HCT116 (cell line): Measurements from ENCODE around the gene DEF6. TPM values are rescaled to one million over a fixed set of nuclear protein-coding genes. Genes with fewer than 3 reads are reported as not detected.

Source experiments
- ATAC-seq: fragments of 200-7000 bp; cut with Tn5 transposase; 2 replicates; pipeline ENCODE4 v1.9.1; 2020; ENCODE audit warnings: mild to moderate bottlenecking, moderate library complexity
- BruUV-seq: library from RNA; stranded (reverse); fragments of 400-500 nt; replicated peaks from 2 replicates; lab custom pipeline; 2021; lab: Mats Ljungman, UMichigan
- CTCF ChIA-PET: fragments of 300-600 bp; sonication (Branson Sonifier 250); formaldehyde crosslinking; loops from one replicate; lab custom pipeline; 2021; ENCODE audit warnings: antibody characterized with exemption; lab: Charles Lee
- POLR2A ChIA-PET: fragments of 300-600, 350-600 bp; sonication (Branson Sonifier 250); formaldehyde crosslinking; loops from one replicate; lab custom pipeline; 2021; ENCODE audit warnings: antibody characterized with exemption; lab: Charles Lee
- RAD21 ChIA-PET, 2 experiments: fragments of 300-600 bp; sonication (Branson Sonifier 250); formaldehyde crosslinking; loops; one replicate each; lab custom pipeline; 2023; ENCODE audit warnings: low total read pairs in 2 of 2; ENCODE audit not compliant: uncharacterized antibody in 2 of 2, unreplicated experiment in 2 of 2, low non-redundant PET in 1 of 2; lab: Charles Lee
- DNase-seq: peaks from one replicate; pipeline ENCODE4 v3.0.0-alpha.2; 2010; ENCODE audit warnings: low read depth, low spot score
- H2AFZ ChIP-seq: fragments of 200-600 bp; shearing (Covaris generic), sonication (generic); 2 replicates; pipeline ENCODE4 v1.6.1; 2017; ENCODE audit warnings: low read depth, mixed run types, mixed read lengths, antibody characterized with exemption, low read length; ENCODE audit not compliant: poor library complexity, severe bottlenecking
- H3K27ac ChIP-seq: 2 replicates; pipeline ENCODE4 v1.5.1; 2012; ENCODE audit warnings: low read depth, low read length
- H3K27me3 ChIP-seq: fragments of 200-600 bp; sonication (generic); 2 replicates; pipeline ENCODE4 v1.6.1; 2016; ENCODE audit warnings: mixed run types, low read length, mixed read lengths; ENCODE audit not compliant: insufficient read depth
- H3K36me3 ChIP-seq, 2 experiments: fragments of 200-500 bp in 1 of 2; fragments of 200-600 bp in 1 of 2; sonication (Bioruptor generic) in 1 of 2; sonication (generic) in 1 of 2; 2 replicates each; pipeline versions ENCODE4 v1.5.1 to v1.6.1; 2014 to 2016; ENCODE audit warnings: low read length in 2 of 2, inconsistent platforms in 1 of 2, mixed read lengths in 1 of 2, mixed run types in 1 of 2; ENCODE audit not compliant: insufficient read depth in 2 of 2, control insufficient read depth in 1 of 2
- H3K4me1 ChIP-seq, 2 experiments: fragments of 200-600 bp in 1 of 2; sonication (generic) in 1 of 2; 2 replicates each; pipeline versions ENCODE4 v1.5.1 to v1.6.1; 2012 to 2017; ENCODE audit warnings: low read length in 2 of 2, inconsistent platforms in 1 of 2, mild to moderate bottlenecking in 1 of 2, mixed read lengths in 1 of 2, mixed run types in 1 of 2, moderate library complexity in 1 of 2; ENCODE audit not compliant: insufficient read depth in 2 of 2, control insufficient read depth in 1 of 2
- H3K4me2 ChIP-seq: fragments of 200-600 bp; sonication (generic); 2 replicates; pipeline ENCODE4 v1.6.1; 2017; ENCODE audit warnings: mixed run types, low read length, mixed read lengths
- H3K4me3 ChIP-seq, 2 experiments: fragments of 200-600 bp in 1 of 2; sonication (generic) in 1 of 2; replicated peaks in 1 of 2; 2 replicates each; pipeline ENCODE4 v1.5.1; 2011 to 2016; ENCODE audit warnings: low read length in 2 of 2, control low read depth in 1 of 2, low read depth in 1 of 2, mild to moderate bottlenecking in 1 of 2, mixed read lengths in 1 of 2, mixed run types in 1 of 2
- H3K79me2 ChIP-seq: fragments of 200-600 bp; sonication (generic); 2 replicates; pipeline ENCODE4 v1.6.1; 2017; ENCODE audit warnings: mild to moderate bottlenecking, mixed run types, low read length, moderate library complexity, mixed read lengths; ENCODE audit not compliant: insufficient read depth
- H3K9ac ChIP-seq: fragments of 200-600 bp; sonication (generic); 2 replicates; pipeline ENCODE4 v1.6.1; 2016; ENCODE audit warnings: low read length, mixed read lengths
- H3K9me2 ChIP-seq: fragments of 200-600 bp; sonication (generic), shearing (Covaris generic); 2 replicates; pipeline ENCODE4 v1.6.1; 2017; ENCODE audit warnings: mixed run types, mild to moderate bottlenecking, moderate library complexity; ENCODE audit not compliant: insufficient read depth
- H3K9me3 ChIP-seq, 2 experiments: fragments of 200-500 bp in 1 of 2; fragments of 200-600 bp in 1 of 2; sonication (Bioruptor generic) in 1 of 2; sonication (generic) in 1 of 2; 2 replicates each; pipeline ENCODE4 v1.6.1; 2014 to 2017; ENCODE audit warnings: low read length in 2 of 2, mixed read lengths in 2 of 2, inconsistent platforms in 1 of 2, low read depth in 1 of 2, mild to moderate bottlenecking in 1 of 2, mixed run types in 1 of 2, moderate library complexity in 1 of 2; ENCODE audit not compliant: control insufficient read depth in 1 of 2, insufficient read depth in 1 of 2
- H4K20me1 ChIP-seq: fragments of 200-600 bp; sonication (generic), shearing (Covaris generic); 2 replicates; pipeline ENCODE4 v1.6.1; 2017; ENCODE audit warnings: mixed run types, mild to moderate bottlenecking, moderate library complexity; ENCODE audit not compliant: insufficient read depth
- CBX3 ChIP-seq: IDR thresholded peaks from 2 replicates; pipeline ENCODE4 v1.6.1; 2012; ENCODE audit warnings: low read depth
- ELF1 ChIP-seq: IDR thresholded peaks from 2 replicates; pipeline ENCODE4 v1.6.1; 2012; ENCODE audit warnings: low read depth, borderline replicate concordance
- EZH2phosphoT487 ChIP-seq: fragments of 200-600 bp; IDR thresholded peaks from 2 replicates; pipeline ENCODE4 v1.6.1; 2018; ENCODE audit warnings: antibody characterized with exemption, borderline replicate concordance
- JUND ChIP-seq: IDR thresholded peaks from 2 replicates; pipeline ENCODE4 v1.6.1; 2012
- POLR2A ChIP-seq: IDR thresholded peaks from 2 replicates; pipeline ENCODE4 v1.7.0; 2011; ENCODE audit warnings: borderline replicate concordance; ENCODE audit not compliant: insufficient read depth, insufficient read length; ENCODE audit errors: extremely low read depth
- SIN3A ChIP-seq: IDR thresholded peaks from 2 replicates; pipeline ENCODE4 v1.6.1; 2012; ENCODE audit warnings: low read depth
- SP1 ChIP-seq: IDR thresholded peaks from 2 replicates; pipeline ENCODE4 v1.6.1; 2012; ENCODE audit warnings: low read depth
- SRF ChIP-seq: IDR thresholded peaks from 2 replicates; pipeline ENCODE4 v1.6.1; 2012; ENCODE audit warnings: low read depth
- YY1 ChIP-seq: IDR thresholded peaks from 2 replicates; pipeline ENCODE4 v1.6.1; 2011; ENCODE audit warnings: low read length, low read depth, moderate library complexity, mild to moderate bottlenecking; ENCODE audit not compliant: insufficient replicate concordance; ENCODE audit errors: extremely low read depth
- ZFX ChIP-seq: fragments of 450-650 bp; IDR thresholded peaks from 2 replicates; pipeline ENCODE4 v1.6.1; 2017
- ZNF274 ChIP-seq: fragments of 200-500 bp; sonication (Bioruptor generic); IDR thresholded peaks from 2 replicates; pipeline ENCODE4 v1.6.1; 2014; ENCODE audit warnings: mild to moderate bottlenecking, low read depth, low read length, inconsistent platforms
- intact Hi-C: fragments of 100-400 bp; cut with micrococcal nuclease; formaldehyde crosslinking; loops from 2 replicates; pipeline ENCODE4 v1.10.0; 2022
- total RNA-seq: library from RNA; stranded (reverse); gene quantifications from one replicate; pipeline ENCODE4 v1.2.1, GENCODE V29; 2021; ENCODE audit not compliant: unreplicated experiment
- TF ChIP-seq, protein P1 (sequence below), 3 experiments: fragments of 200-600 bp in 1 of 3; sonication (generic) in 1 of 3; IDR thresholded peaks in 2 of 3; conservative IDR thresholded peaks in 1 of 3; 2 replicates each; pipeline ENCODE4 v1.5.1; 2012 to 2017; ENCODE audit warnings: low read depth in 2 of 3, low read length in 2 of 3, antibody characterized with exemption in 1 of 3, borderline replicate concordance in 1 of 3, control low read depth in 1 of 3, mild to moderate bottlenecking in 1 of 3, mixed read lengths in 1 of 3, mixed run types in 1 of 3, moderate library complexity in 1 of 3; ENCODE audit not compliant: insufficient read depth in 1 of 3
- TF ChIP-seq, protein P2 (sequence below): IDR thresholded peaks from 2 replicates; pipeline ENCODE4 v1.6.1; 2012; ENCODE audit warnings: low read depth
- TF ChIP-seq, protein P3 (sequence below): IDR thresholded peaks from 2 replicates; pipeline ENCODE4 v1.6.1; 2012
- TF ChIP-seq, protein P4 (sequence below): IDR thresholded peaks from 2 replicates; pipeline ENCODE4 v1.6.1; 2012

The DEF6 gene
- total RNA-seq, 1 experiment from 2014 or later, result 40.4 TPM

DNA sequence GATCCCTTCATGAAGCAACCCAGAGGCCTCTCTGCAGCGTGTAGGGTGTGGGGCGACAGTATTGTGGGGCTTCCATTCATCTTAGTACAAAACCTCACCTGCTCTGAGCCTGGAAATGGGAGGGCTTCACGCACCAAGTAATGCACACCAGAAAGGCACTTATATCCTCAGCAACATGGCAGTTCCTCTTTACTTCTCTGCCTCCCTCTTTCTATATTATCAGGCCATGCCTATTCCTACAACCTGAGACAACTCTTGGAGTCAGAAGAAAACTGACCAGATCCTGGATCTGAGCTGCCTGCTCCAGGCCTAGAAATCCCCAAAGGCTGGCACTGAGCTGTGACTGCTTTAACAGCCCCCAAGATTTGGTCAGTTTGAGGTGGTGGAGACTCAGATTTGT is 45.7 kb upstream of the DEF6 start:
- intact Hi-C loops, result no loop called here

DNA sequence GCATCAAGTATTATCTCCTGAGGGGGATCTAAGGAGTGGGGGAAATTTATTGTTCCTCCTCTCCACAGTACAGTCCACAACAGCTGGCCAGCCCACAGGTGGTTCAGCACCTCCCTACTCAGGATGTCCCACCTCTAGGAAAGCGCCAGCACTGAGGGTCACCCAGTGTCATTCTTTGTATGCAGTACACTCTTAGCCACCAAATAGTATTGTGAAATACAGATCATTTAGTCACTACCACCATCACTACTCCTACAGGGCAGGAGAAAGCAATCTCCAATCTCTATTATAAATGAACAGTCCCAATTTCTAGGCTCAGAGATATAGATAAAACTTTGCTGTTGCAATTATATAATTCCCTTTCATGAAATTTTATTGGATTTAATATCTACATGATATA is 44.4 kb upstream of the DEF6 start:
- POLR2A ChIA-PET, result no interaction called here
- no peaks in the 10 kb centered on the region for H3K36me3 ChIP-seq
- peaks cover 3 to 9% of the 10 kb centered on the region in 2 experiments; a peak in 3 of 4 replicates for H3K4me1 ChIP-seq
- RAD21 ChIA-PET, result no interaction called here
- intact Hi-C loops, result no loop called here
- H3K27me3 ChIP-seq, result no peaks in the 10 kb centered on the region
- no peak for DNase-seq
- H3K9me3 ChIP-seq, result no peaks in the 10 kb centered on the region
- no peak overlapping the region for H3K4me2 ChIP-seq
- H3K9me2 ChIP-seq, result no peaks in the 10 kb centered on the region
- no TSS peak for BruUV-seq
- no peak overlapping the region for H2AFZ ChIP-seq
- no peaks in the 10 kb centered on the region for H4K20me1 ChIP-seq
- TF ChIP-seq JUND (no peak), CBX3 (no peak), SP1 (no peak), POLR2A (no peak), ZFX (no peak), ZNF274 (no peak), ELF1 (no peak)
- TF ChIP-seq, protein P1, sequence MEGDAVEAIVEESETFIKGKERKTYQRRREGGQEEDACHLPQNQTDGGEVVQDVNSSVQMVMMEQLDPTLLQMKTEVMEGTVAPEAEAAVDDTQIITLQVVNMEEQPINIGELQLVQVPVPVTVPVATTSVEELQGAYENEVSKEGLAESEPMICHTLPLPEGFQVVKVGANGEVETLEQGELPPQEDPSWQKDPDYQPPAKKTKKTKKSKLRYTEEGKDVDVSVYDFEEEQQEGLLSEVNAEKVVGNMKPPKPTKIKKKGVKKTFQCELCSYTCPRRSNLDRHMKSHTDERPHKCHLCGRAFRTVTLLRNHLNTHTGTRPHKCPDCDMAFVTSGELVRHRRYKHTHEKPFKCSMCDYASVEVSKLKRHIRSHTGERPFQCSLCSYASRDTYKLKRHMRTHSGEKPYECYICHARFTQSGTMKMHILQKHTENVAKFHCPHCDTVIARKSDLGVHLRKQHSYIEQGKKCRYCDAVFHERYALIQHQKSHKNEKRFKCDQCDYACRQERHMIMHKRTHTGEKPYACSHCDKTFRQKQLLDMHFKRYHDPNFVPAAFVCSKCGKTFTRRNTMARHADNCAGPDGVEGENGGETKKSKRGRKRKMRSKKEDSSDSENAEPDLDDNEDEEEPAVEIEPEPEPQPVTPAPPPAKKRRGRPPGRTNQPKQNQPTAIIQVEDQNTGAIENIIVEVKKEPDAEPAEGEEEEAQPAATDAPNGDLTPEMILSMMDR (IDR thresholded peaks at IDR 0.05 in 2 of 3, conservative IDR thresholded peaks at IDR 0.05 in 1 of 3; ENCODE audit: borderline replicate concordance in 1 of 3, insufficient read depth in 1 of 3, low read depth in 2 of 3, low read length in 2 of 3), result no peak
- TF ChIP-seq, protein P2, sequence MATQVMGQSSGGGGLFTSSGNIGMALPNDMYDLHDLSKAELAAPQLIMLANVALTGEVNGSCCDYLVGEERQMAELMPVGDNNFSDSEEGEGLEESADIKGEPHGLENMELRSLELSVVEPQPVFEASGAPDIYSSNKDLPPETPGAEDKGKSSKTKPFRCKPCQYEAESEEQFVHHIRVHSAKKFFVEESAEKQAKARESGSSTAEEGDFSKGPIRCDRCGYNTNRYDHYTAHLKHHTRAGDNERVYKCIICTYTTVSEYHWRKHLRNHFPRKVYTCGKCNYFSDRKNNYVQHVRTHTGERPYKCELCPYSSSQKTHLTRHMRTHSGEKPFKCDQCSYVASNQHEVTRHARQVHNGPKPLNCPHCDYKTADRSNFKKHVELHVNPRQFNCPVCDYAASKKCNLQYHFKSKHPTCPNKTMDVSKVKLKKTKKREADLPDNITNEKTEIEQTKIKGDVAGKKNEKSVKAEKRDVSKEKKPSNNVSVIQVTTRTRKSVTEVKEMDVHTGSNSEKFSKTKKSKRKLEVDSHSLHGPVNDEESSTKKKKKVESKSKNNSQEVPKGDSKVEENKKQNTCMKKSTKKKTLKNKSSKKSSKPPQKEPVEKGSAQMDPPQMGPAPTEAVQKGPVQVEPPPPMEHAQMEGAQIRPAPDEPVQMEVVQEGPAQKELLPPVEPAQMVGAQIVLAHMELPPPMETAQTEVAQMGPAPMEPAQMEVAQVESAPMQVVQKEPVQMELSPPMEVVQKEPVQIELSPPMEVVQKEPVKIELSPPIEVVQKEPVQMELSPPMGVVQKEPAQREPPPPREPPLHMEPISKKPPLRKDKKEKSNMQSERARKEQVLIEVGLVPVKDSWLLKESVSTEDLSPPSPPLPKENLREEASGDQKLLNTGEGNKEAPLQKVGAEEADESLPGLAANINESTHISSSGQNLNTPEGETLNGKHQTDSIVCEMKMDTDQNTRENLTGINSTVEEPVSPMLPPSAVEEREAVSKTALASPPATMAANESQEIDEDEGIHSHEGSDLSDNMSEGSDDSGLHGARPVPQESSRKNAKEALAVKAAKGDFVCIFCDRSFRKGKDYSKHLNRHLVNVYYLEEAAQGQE, result no peak
- TF ChIP-seq, protein P3, sequence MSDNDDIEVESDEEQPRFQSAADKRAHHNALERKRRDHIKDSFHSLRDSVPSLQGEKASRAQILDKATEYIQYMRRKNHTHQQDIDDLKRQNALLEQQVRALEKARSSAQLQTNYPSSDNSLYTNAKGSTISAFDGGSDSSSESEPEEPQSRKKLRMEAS, result no peak
- TF ChIP-seq, protein P4, sequence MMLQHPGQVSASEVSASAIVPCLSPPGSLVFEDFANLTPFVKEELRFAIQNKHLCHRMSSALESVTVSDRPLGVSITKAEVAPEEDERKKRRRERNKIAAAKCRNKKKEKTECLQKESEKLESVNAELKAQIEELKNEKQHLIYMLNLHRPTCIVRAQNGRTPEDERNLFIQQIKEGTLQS, result no peak
- ATAC-seq, result no peak
- no peak overlapping the region for H3K4me3 ChIP-seq
- no peak overlapping the region for H3K9ac ChIP-seq
- CTCF ChIA-PET, result no interaction called here
- no peak overlapping the region for H3K27ac ChIP-seq
- H3K79me2 ChIP-seq, result peaks cover 10% of the 10 kb centered on the region

More for the DNA sequence above, 45.7 kb upstream of the DEF6 start:
- H3K9me2 ChIP-seq, result no peaks in the 10 kb centered on the region
- DNase-seq (no peak), ATAC-seq (no peak)
- ChIA-PET POLR2A (no interaction called here), RAD21 (no interaction called here), CTCF (no interaction called here)
- H2AFZ ChIP-seq, result no peak overlapping the region
- H3K4me2 ChIP-seq, result no peak overlapping the region
- H3K4me3 ChIP-seq, result no peak overlapping the region
- no peaks in the 10 kb centered on the region for H4K20me1 ChIP-seq
- no peak overlapping the region for H3K27ac ChIP-seq
- H3K27me3 ChIP-seq, result no peaks in the 10 kb centered on the region
- H3K4me1 ChIP-seq, result peaks cover 0 to 7% of the 10 kb centered on the region in 2 experiments; a peak in 1 of 4 replicates
- BruUV-seq, result no TSS peak
- no peaks in the 10 kb centered on the region for H3K9me3 ChIP-seq
- H3K79me2 ChIP-seq, result peaks cover 7% of the 10 kb centered on the region; the same call in 1 of the 2 replicates
- no peaks in the 10 kb centered on the region for H3K36me3 ChIP-seq
- no peak overlapping the region for H3K9ac ChIP-seq
- no peak for TF ChIP-seq SRF
- TF ChIP-seq ZFX, result no peak
- TF ChIP-seq EZH2phosphoT487, result no peak
- TF ChIP-seq POLR2A, result no peak
- no peak for TF ChIP-seq SIN3A
- TF ChIP-seq YY1, result no peak
